Caco-2 (cell line): ENCODE measurements around the gene MYO9B. TPM values are rescaled to one million over a fixed set of nuclear protein-coding genes. Genes with fewer than 3 reads are reported as not detected.
"Not testable (repeated sequence)": the region's sequence is repeated elsewhere in the genome, so short reads cannot be mapped to it uniquely, and the experiment has no call there.

Experiments
- BruUV-seq: library from RNA; stranded (reverse); fragments of 400-500 nt; replicated peaks from 2 replicates; lab custom pipeline; 2021; lab: Mats Ljungman, UMichigan
- CTCF ChIA-PET: fragments of 300-600 bp; sonication (Branson Sonifier 250); formaldehyde crosslinking; loops from one replicate; lab custom pipeline; 2022; ENCODE audit warnings: antibody characterized with exemption; lab: Charles Lee
- POLR2A ChIA-PET: fragments of 300-600 bp; sonication (Branson Sonifier 250); formaldehyde crosslinking; loops from one replicate; lab custom pipeline; 2022; ENCODE audit warnings: antibody characterized with exemption; lab: Charles Lee
- DNase-seq, 2 experiments: peaks; one replicate each; pipeline versions ENCODE4 v3.0.0 to v3.0.0-alpha.2; 2020 to 2022
- H3K27me3 ChIP-seq: replicated peaks from 2 replicates; pipeline ENCODE4 v1.6.0; 2011; ENCODE audit warnings: low read length; ENCODE audit not compliant: control insufficient read depth, insufficient read depth
- H3K36me3 ChIP-seq: 2 replicates; pipeline ENCODE4 v1.5.1; 2011; ENCODE audit warnings: low read length; ENCODE audit not compliant: control insufficient read depth, insufficient read depth
- H3K4me1 ChIP-seq: fragments of 250-450 bp; sonication (Bioruptor Pico); 2 replicates; pipeline ENCODE4 v1.5.1; 2020; ENCODE audit warnings: mild to moderate bottlenecking
- H3K4me3 ChIP-seq: 2 replicates; pipeline ENCODE4 v1.5.1; 2011; ENCODE audit warnings: low read depth, mild to moderate bottlenecking, control low read depth, low read length
- H3K9me3 ChIP-seq: fragments of 250-450 bp; sonication (Bioruptor Pico); 2 replicates; pipeline ENCODE4 v1.5.1; 2020; ENCODE audit warnings: mild to moderate bottlenecking, moderate library complexity
- H3K27ac Mint-ChIP-seq: one replicate; pipeline ENCODE4 v1.8.0; 2022; ENCODE audit warnings: mixed read lengths; ENCODE audit not compliant: unreplicated experiment
- H3K27me3 Mint-ChIP-seq: one replicate; pipeline ENCODE4 v1.8.0; 2022; ENCODE audit warnings: mixed read lengths; ENCODE audit not compliant: insufficient read depth, unreplicated experiment
- H3K36me3 Mint-ChIP-seq: one replicate; pipeline ENCODE4 v1.8.0; 2022; ENCODE audit warnings: mild to moderate bottlenecking, mixed read lengths; ENCODE audit not compliant: insufficient read depth, unreplicated experiment
- H3K4me1 Mint-ChIP-seq: one replicate; pipeline ENCODE4 v1.8.0; 2022; ENCODE audit warnings: low read depth, mixed read lengths; ENCODE audit not compliant: unreplicated experiment
- H3K4me3 Mint-ChIP-seq: one replicate; pipeline ENCODE4 v1.8.0; 2022; ENCODE audit warnings: mild to moderate bottlenecking, moderate library complexity, mixed read lengths; ENCODE audit not compliant: unreplicated experiment
- H3K9me3 Mint-ChIP-seq: one replicate; pipeline ENCODE4 v1.8.0; 2022; ENCODE audit warnings: mixed read lengths; ENCODE audit not compliant: unreplicated experiment
- CTCF ChIP-seq, 2 experiments: fragments of 200-600 bp in 1 of 2; IDR thresholded peaks; 1 replicate in 1 of 2; 2 replicates in 1 of 2; pipeline versions ENCODE4 v1.5.1 to v1.8.0; 2011 to 2022; ENCODE audit warnings: antibody characterized with exemption in 1 of 2, control low read depth in 1 of 2, inconsistent platforms in 1 of 2, low read depth in 1 of 2, low read length in 1 of 2, mild to moderate bottlenecking in 1 of 2, moderate library complexity in 1 of 2; ENCODE audit not compliant: insufficient read depth in 1 of 2, severe bottlenecking in 1 of 2, unreplicated experiment in 1 of 2
- intact Hi-C: fragments of 100-400 bp; cut with micrococcal nuclease; formaldehyde crosslinking; loops from one replicate; pipeline ENCODE4 v1.10.0; 2022; ENCODE audit not compliant: unreplicated experiment
- total RNA-seq: library from RNA; stranded (reverse); gene quantifications from 2 replicates; pipeline ENCODE4 v1.2.3, GENCODE V29; 2022

The MYO9B gene
- total RNA-seq, 1 experiment from 2014 or later = 47.6 TPM

- no peaks in the 10 kb centered on the region for H3K36me3 ChIP-seq
- ChIA-PET POLR2A (no interaction called here), CTCF (no interaction called here)
- no peak overlapping the region for H3K4me3 Mint-ChIP-seq
- H3K4me1 Mint-ChIP-seq = peaks cover 10% of the 10 kb centered on the region
- H3K27ac Mint-ChIP-seq = no peak overlapping the region
- intact Hi-C loops = no loop called here
- no peaks in the 10 kb centered on the region for H3K9me3 ChIP-seq
- H3K4me1 ChIP-seq = peaks cover 17% of the 10 kb centered on the region
- no peaks in the 10 kb centered on the region for H3K27me3 Mint-ChIP-seq
- no peaks in the 10 kb centered on the region for H3K27me3 ChIP-seq
- DNase-seq = no peak
- H3K36me3 Mint-ChIP-seq = peaks cover 4% of the 10 kb centered on the region
- H3K9me3 Mint-ChIP-seq = no peaks in the 10 kb centered on the region
- H3K4me3 ChIP-seq = no peak overlapping the region
- TF ChIP-seq CTCF (IDR thresholded peaks at IDR 0.05; ENCODE audit: insufficient read depth in 1 of 2, low read depth in 1 of 2, low read length in 1 of 2, severe bottlenecking in 1 of 2, unreplicated experiment in 1 of 2) = no peak
- BruUV-seq = no TSS peak
Measured at GRCh38 chr19:17138937-17139598, 63.5 kb downstream of the MYO9B start.

GRCh38 chr19:17144771-17145170 is 69.2 kb downstream of the MYO9B start:
- DNase-seq, H3K9me3 ChIP-seq, H3K4me1 ChIP-seq, H3K4me3 ChIP-seq, H3K4me3 Mint-ChIP-seq, intact Hi-C loops, POLR2A ChIA-PET, CTCF ChIA-PET, H3K27ac Mint-ChIP-seq, H3K36me3 ChIP-seq, H3K9me3 Mint-ChIP-seq, H3K36me3 Mint-ChIP-seq, BruUV-seq, H3K4me1 Mint-ChIP-seq, H3K27me3 ChIP-seq, H3K27me3 Mint-ChIP-seq: not testable (repeated sequence)

GRCh38 chr19:17145546-17146497 is 70.2 kb downstream of the MYO9B start:
- H3K36me3 ChIP-seq = no peaks in the 10 kb centered on the region
- no peaks in the 10 kb centered on the region for H3K36me3 Mint-ChIP-seq
- H3K27me3 Mint-ChIP-seq = no peaks in the 10 kb centered on the region
- no peaks in the 10 kb centered on the region for H3K4me1 Mint-ChIP-seq
- H3K4me3 Mint-ChIP-seq = no peak overlapping the region
- no TSS peak for BruUV-seq
- H3K27ac Mint-ChIP-seq = no peak overlapping the region
- no peaks in the 10 kb centered on the region for H3K9me3 ChIP-seq
- CTCF ChIA-PET = no interaction called here
- intact Hi-C loops = no loop called here
- H3K27me3 ChIP-seq = no peaks in the 10 kb centered on the region
- H3K4me1 ChIP-seq = no peaks in the 10 kb centered on the region
- no peak for DNase-seq
- POLR2A ChIA-PET = no interaction called here
- no peaks in the 10 kb centered on the region for H3K9me3 Mint-ChIP-seq
- H3K4me3 ChIP-seq = no peak overlapping the region
- no peak for TF ChIP-seq CTCF (IDR thresholded peaks at IDR 0.05; ENCODE audit: insufficient read depth in 1 of 2, low read depth in 1 of 2, low read length in 1 of 2, severe bottlenecking in 1 of 2, unreplicated experiment in 1 of 2)
